Lower leg skin (tissue), 3 donors: Measurements from ENCODE around the gene CAB39.

Experiments used
- CTCF ChIP-seq, 3 donors: fragments of 450-650 bp; IDR thresholded peaks; one replicate each; pipeline ENCODE4 v1.5.1; 2016; ENCODE audit warnings: antibody characterized with exemption in 3 of 3, mild to moderate bottlenecking in 3 of 3, moderate library complexity in 2 of 3
- POLR2A ChIP-seq, 2 donors: fragments of 450-650 bp; IDR thresholded peaks; one replicate each; pipeline ENCODE4 v1.6.1; 2016 to 2017; ENCODE audit warnings: antibody characterized with exemption in 2 of 2, mild to moderate bottlenecking in 1 of 2, moderate library complexity in 1 of 2

GRCh38 chr2:230829959-230830358, 117.3 kb downstream of the CAB39 start:
- no peak for TF ChIP-seq CTCF (IDR thresholded peaks at IDR 0.05)
- TF ChIP-seq POLR2A (IDR thresholded peaks at IDR 0.05), result no peak
